Liver (tissue), 9 donors: ENCODE results near the gene ALDH3B2. TPM values are rescaled to one million over a fixed set of nuclear protein-coding genes. Genes with fewer than 3 reads are reported as not detected.
"Not testable (repeated sequence)": the region's sequence is repeated elsewhere in the genome, so short reads cannot be mapped to it uniquely, and the experiment has no call there.

Source experiments
- DNase-seq: peaks from one replicate; pipeline ENCODE4 v3.0.0-alpha.2; 2017; ENCODE audit warnings: low spot score
- H3K27ac ChIP-seq, 2 donors: one replicate each; pipeline ENCODE4 v1.7.0; 2013; ENCODE audit warnings: inconsistent platforms in 2 of 2, low read length in 2 of 2, control low read depth in 1 of 2, low read depth in 1 of 2, mild to moderate bottlenecking in 1 of 2
- H3K27me3 ChIP-seq, 4 donors: one replicate each; pipeline versions ENCODE4 v1.6.1 to v1.7.0; 2013; ENCODE audit warnings: low read length in 3 of 4, inconsistent platforms in 1 of 4, mild to moderate bottlenecking in 1 of 4, moderate library complexity in 1 of 4; ENCODE audit not compliant: control insufficient read depth in 4 of 4, insufficient read depth in 4 of 4
- H3K36me3 ChIP-seq, 4 donors: one replicate each; pipeline versions ENCODE4 v1.6.1 to v1.7.0; 2013; ENCODE audit warnings: low read length in 3 of 4, mild to moderate bottlenecking in 3 of 4, low read depth in 1 of 4, moderate library complexity in 1 of 4; ENCODE audit not compliant: control insufficient read depth in 4 of 4, insufficient read depth in 3 of 4
- H3K4me1 ChIP-seq, 4 donors: one replicate each; pipeline versions ENCODE4 v1.6.1 to v1.7.0; 2013; ENCODE audit warnings: low read length in 3 of 4, mild to moderate bottlenecking in 3 of 4, moderate library complexity in 1 of 4; ENCODE audit not compliant: control insufficient read depth in 4 of 4, insufficient read depth in 4 of 4
- H3K4me3 ChIP-seq, 3 donors: one replicate each; pipeline versions ENCODE4 v1.6.1 to v1.7.0; 2013; ENCODE audit warnings: low read length in 3 of 3, control low read depth in 1 of 3, low read depth in 1 of 3, mild to moderate bottlenecking in 1 of 3
- H3K9ac ChIP-seq, 2 donors: one replicate each; pipeline ENCODE4 v1.7.0; 2013; ENCODE audit warnings: low read length in 2 of 2, mild to moderate bottlenecking in 2 of 2, moderate library complexity in 2 of 2, control low read depth in 1 of 2, low read depth in 1 of 2
- H3K9me3 ChIP-seq, 4 donors: one replicate each; pipeline versions ENCODE4 v1.6.1 to v1.7.0; 2013; ENCODE audit warnings: low read length in 3 of 4; ENCODE audit not compliant: control insufficient read depth in 4 of 4
- ATF3 ChIP-seq: IDR thresholded peaks from 2 replicates; pipeline ENCODE4 v1.6.1; 2016; ENCODE audit warnings: antibody characterized with exemption
- CTCF ChIP-seq: fragments of 150-350 bp; IDR thresholded peaks from 2 replicates; pipeline ENCODE4 v1.5.1; 2017; ENCODE audit warnings: improper control_type of control experiment, low read depth, low read length; ENCODE audit not compliant: missing input control
- EGR1 ChIP-seq, 2 donors: IDR thresholded peaks; 2 replicates each; pipeline ENCODE4 v1.6.1; 2016 to 2018; ENCODE audit warnings: antibody characterized with exemption in 2 of 2, low read depth in 2 of 2
- FOXA1 ChIP-seq: IDR thresholded peaks from 2 replicates; pipeline ENCODE4 v1.6.1; 2016; ENCODE audit warnings: antibody characterized with exemption
- FOXA2 ChIP-seq: IDR thresholded peaks from 2 replicates; pipeline ENCODE4 v1.6.1; 2016; ENCODE audit warnings: antibody characterized with exemption
- GABPA ChIP-seq, 2 donors: IDR thresholded peaks in 1 of 2; conservative IDR thresholded peaks in 1 of 2; 2 replicates each; pipeline ENCODE4 v1.6.1; 2016; ENCODE audit warnings: antibody characterized with exemption in 2 of 2, mild to moderate bottlenecking in 1 of 2, moderate library complexity in 1 of 2
- HNF4A ChIP-seq, 2 donors: conservative IDR thresholded peaks; 2 replicates each; pipeline ENCODE4 v1.6.1; 2016; ENCODE audit warnings: antibody characterized with exemption in 2 of 2, mild to moderate bottlenecking in 2 of 2
- HNF4G ChIP-seq: IDR thresholded peaks from 2 replicates; pipeline ENCODE4 v1.6.1; 2016; ENCODE audit warnings: antibody characterized with exemption
- JUND ChIP-seq, 2 donors: IDR thresholded peaks; 2 replicates each; pipeline ENCODE4 v1.6.1; 2016; ENCODE audit warnings: antibody characterized with exemption in 2 of 2
- NR2F2 ChIP-seq: IDR thresholded peaks from 2 replicates; pipeline ENCODE4 v1.6.1; 2016; ENCODE audit warnings: antibody characterized with exemption
- RAD21 ChIP-seq, 2 donors: IDR thresholded peaks; 2 replicates each; pipeline ENCODE4 v1.6.1; 2016; ENCODE audit warnings: antibody characterized with exemption in 2 of 2, mild to moderate bottlenecking in 2 of 2
- RXRA ChIP-seq, 2 donors: IDR thresholded peaks; 2 replicates each; pipeline ENCODE4 v1.6.1; 2017 to 2018; ENCODE audit warnings: antibody characterized with exemption in 2 of 2, mild to moderate bottlenecking in 1 of 2
- SP1 ChIP-seq: IDR thresholded peaks from 2 replicates; pipeline ENCODE4 v1.6.1; 2018; ENCODE audit warnings: antibody characterized with exemption, mild to moderate bottlenecking
- TAF1 ChIP-seq: conservative IDR thresholded peaks from 2 replicates; pipeline ENCODE4 v1.6.1; 2016; ENCODE audit warnings: antibody characterized with exemption, mild to moderate bottlenecking
- YY1 ChIP-seq: IDR thresholded peaks from 2 replicates; pipeline ENCODE4 v1.6.1; 2016; ENCODE audit warnings: antibody characterized with exemption, mild to moderate bottlenecking
- ZBTB33 ChIP-seq: IDR thresholded peaks from 2 replicates; pipeline ENCODE4 v1.6.1; 2016; ENCODE audit warnings: antibody characterized with exemption
- WGBS: extraction: QIAGEN DNeasy Blood & Tissue Kit; methylation state at CpG from one replicate; pipeline ENCODE4 v1.1.7; 2013; 5-methylcytosine and 5-hydroxymethylcytosine counted together
- polyA plus RNA-seq, 2 donors: library from polyadenylated mRNA; stranded (reverse) in 1 of 2; unstranded in 1 of 2; fragments of 200-250 nt in 1 of 2; fragments of >200 nt in 1 of 2; fragmentation: Nextera tagmentation in 1 of 2; extraction: Ambion mirVana in 1 of 2; gene quantifications; one replicate each; pipeline versions ENCODE4 v1.2.1 to v1.2.3, GENCODE V29; 2013 to 2015
- total RNA-seq, 2 donors: library from RNA; depleted of rRNA; stranded (reverse); fragments of >200 nt; gene quantifications; one replicate each; pipeline ENCODE4 v1.2.3, GENCODE V29; 2014
- TF ChIP-seq, protein P1 (sequence below): IDR thresholded peaks from 2 replicates; pipeline ENCODE4 v1.6.1; 2016; ENCODE audit warnings: antibody characterized with exemption, mild to moderate bottlenecking
- TF ChIP-seq, protein P2 (sequence below): IDR thresholded peaks from 2 replicates; pipeline ENCODE4 v1.6.1; 2016; ENCODE audit warnings: antibody characterized with exemption
- donor health status: healthy.
- donor health status: healthy.
- donor health status: healthy.
- donor health status: healthy.
- donor health status: healthy.

Gene ALDH3B2
- total and polyA plus RNA-seq, 4 donors: not detected

- WGBS: 93% methylated on average over 2 of the region's 2 CpGs
- no peaks in the 10 kb centered on the region for H3K4me1 ChIP-seq
- H3K27ac ChIP-seq: no peak overlapping the region
- no peak overlapping the region for H3K9ac ChIP-seq
- H3K27me3 ChIP-seq: no peaks in the 10 kb centered on the region
- no peak for TF ChIP-seq NR2F2
- TF ChIP-seq TAF1: no peak
- no peak for TF ChIP-seq EGR1 (IDR thresholded peaks at IDR 0.05; ENCODE audit: low read depth in 2 of 2)
- TF ChIP-seq HNF4A (conservative IDR thresholded peaks at IDR 0.05): no peak
- no peak for TF ChIP-seq FOXA2
- TF ChIP-seq JUND (IDR thresholded peaks at IDR 0.05): no peak
- no peak for TF ChIP-seq RXRA (IDR thresholded peaks at IDR 0.05)
- no peak for TF ChIP-seq RAD21 (IDR thresholded peaks at IDR 0.05)
- TF ChIP-seq HNF4G: no peak
- TF ChIP-seq ATF3: no peak
- no peak for TF ChIP-seq CTCF
- TF ChIP-seq GABPA (IDR thresholded peaks at IDR 0.05 in 1 of 2, conservative IDR thresholded peaks at IDR 0.05 in 1 of 2): no peak
- TF ChIP-seq YY1: no peak
- TF ChIP-seq FOXA1: no peak
- no peak for TF ChIP-seq SP1
- TF ChIP-seq ZBTB33: no peak
- TF ChIP-seq, protein P1, sequence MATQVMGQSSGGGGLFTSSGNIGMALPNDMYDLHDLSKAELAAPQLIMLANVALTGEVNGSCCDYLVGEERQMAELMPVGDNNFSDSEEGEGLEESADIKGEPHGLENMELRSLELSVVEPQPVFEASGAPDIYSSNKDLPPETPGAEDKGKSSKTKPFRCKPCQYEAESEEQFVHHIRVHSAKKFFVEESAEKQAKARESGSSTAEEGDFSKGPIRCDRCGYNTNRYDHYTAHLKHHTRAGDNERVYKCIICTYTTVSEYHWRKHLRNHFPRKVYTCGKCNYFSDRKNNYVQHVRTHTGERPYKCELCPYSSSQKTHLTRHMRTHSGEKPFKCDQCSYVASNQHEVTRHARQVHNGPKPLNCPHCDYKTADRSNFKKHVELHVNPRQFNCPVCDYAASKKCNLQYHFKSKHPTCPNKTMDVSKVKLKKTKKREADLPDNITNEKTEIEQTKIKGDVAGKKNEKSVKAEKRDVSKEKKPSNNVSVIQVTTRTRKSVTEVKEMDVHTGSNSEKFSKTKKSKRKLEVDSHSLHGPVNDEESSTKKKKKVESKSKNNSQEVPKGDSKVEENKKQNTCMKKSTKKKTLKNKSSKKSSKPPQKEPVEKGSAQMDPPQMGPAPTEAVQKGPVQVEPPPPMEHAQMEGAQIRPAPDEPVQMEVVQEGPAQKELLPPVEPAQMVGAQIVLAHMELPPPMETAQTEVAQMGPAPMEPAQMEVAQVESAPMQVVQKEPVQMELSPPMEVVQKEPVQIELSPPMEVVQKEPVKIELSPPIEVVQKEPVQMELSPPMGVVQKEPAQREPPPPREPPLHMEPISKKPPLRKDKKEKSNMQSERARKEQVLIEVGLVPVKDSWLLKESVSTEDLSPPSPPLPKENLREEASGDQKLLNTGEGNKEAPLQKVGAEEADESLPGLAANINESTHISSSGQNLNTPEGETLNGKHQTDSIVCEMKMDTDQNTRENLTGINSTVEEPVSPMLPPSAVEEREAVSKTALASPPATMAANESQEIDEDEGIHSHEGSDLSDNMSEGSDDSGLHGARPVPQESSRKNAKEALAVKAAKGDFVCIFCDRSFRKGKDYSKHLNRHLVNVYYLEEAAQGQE: no peak
- TF ChIP-seq, protein P2, sequence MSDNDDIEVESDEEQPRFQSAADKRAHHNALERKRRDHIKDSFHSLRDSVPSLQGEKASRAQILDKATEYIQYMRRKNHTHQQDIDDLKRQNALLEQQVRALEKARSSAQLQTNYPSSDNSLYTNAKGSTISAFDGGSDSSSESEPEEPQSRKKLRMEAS: no peak
- H3K9me3 ChIP-seq: no peaks in the 10 kb centered on the region
- no peak for DNase-seq
- H3K4me3 ChIP-seq: no peak overlapping the region
- no peaks in the 10 kb centered on the region for H3K36me3 ChIP-seq
Observed at GRCh38 chr11:67687986-67688385, 13.6 kb upstream of the ALDH3B2 start.

DNA sequence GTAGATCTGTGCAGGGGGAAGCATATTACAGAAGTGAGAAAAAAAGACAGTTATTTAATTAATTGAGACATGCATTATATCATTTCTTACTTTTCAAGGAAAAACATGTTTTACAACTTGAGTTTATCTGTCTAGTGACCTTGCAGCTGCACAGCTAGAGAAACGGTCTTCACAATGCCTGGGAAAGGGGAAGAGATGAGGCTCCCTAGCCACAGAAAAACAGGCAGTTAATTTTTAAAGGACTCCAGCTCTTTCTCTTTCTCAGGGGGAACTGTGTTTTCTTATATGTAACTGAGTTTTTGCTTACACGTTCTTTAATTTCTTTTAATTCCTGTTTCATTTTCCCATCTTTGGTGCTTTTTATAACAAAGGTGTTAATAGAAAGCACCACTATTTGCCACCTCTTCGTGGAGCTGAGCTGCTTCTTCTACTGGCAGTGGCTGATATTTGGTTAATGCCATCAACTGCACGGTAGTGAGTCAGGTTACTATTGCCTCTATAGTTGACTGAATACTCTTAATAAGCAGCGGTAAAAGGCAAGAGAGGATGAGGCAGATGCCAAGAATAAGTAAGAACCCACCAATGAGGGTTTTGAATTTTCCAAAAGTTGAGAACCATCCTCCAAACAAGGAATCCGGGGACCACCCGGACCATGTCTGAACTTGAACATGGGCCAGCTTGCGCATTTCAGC lies 11.4 kb upstream of the ALDH3B2 start:
- H3K9me3 ChIP-seq, H3K4me3 ChIP-seq, H3K27me3 ChIP-seq, H3K36me3 ChIP-seq, DNase-seq, H3K27ac ChIP-seq, H3K9ac ChIP-seq, H3K4me1 ChIP-seq: not testable (repeated sequence)
- WGBS: 60% methylated on average over 8 of the region's 8 CpGs

GRCh38 chr11:67682126-67683034 lies 8.0 kb upstream of the ALDH3B2 start:
- not testable (repeated sequence) for H3K27me3 ChIP-seq, H3K27ac ChIP-seq, H3K9ac ChIP-seq, H3K4me1 ChIP-seq, DNase-seq, H3K4me3 ChIP-seq, H3K36me3 ChIP-seq, H3K9me3 ChIP-seq
- 81% methylated on average over 14 of the region's 14 CpGs for WGBS
